Uterus (tissue), 2 donors: ENCODE measurements around the gene LEF1.

ENCODE experiments used
- POLR2A ChIP-seq, 2 donors: fragments of 450-650 bp; IDR thresholded peaks; one replicate each; pipeline ENCODE4 v1.6.1; 2016; ENCODE audit warnings: antibody characterized with exemption in 2 of 2, mild to moderate bottlenecking in 1 of 2, moderate library complexity in 1 of 2
- TF ChIP-seq, protein P1 (sequence below), 4 experiments: fragments of 200-600 bp in 2 of 4; fragments of 450-650 bp in 2 of 4; sonication (generic) in 2 of 4; IDR thresholded peaks; one replicate each; pipeline ENCODE4 v1.5.1; 2016 to 2019; ENCODE audit warnings: antibody characterized with exemption in 4 of 4, mild to moderate bottlenecking in 2 of 4, moderate library complexity in 1 of 4

DNA sequence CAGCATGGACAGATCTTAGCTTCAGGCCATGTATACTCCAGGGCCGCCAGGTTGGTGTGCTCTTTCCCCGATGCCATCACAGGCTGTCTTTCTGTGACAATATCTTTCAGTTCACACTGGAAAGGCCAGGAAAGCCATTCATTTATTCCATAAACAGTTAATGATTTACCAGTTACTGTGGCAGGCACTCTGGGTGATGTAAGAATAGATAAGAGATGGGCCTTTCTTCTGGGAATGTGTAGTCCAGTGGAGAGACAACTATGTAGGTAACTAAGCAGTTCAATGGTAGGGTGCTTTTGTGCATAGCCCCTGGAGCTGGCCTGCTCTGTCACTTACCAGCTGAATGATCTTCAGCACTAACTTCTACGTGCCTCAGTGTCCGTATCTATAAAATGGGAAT is 46.3 kb upstream of the LEF1 start:
- TF ChIP-seq, protein P1, sequence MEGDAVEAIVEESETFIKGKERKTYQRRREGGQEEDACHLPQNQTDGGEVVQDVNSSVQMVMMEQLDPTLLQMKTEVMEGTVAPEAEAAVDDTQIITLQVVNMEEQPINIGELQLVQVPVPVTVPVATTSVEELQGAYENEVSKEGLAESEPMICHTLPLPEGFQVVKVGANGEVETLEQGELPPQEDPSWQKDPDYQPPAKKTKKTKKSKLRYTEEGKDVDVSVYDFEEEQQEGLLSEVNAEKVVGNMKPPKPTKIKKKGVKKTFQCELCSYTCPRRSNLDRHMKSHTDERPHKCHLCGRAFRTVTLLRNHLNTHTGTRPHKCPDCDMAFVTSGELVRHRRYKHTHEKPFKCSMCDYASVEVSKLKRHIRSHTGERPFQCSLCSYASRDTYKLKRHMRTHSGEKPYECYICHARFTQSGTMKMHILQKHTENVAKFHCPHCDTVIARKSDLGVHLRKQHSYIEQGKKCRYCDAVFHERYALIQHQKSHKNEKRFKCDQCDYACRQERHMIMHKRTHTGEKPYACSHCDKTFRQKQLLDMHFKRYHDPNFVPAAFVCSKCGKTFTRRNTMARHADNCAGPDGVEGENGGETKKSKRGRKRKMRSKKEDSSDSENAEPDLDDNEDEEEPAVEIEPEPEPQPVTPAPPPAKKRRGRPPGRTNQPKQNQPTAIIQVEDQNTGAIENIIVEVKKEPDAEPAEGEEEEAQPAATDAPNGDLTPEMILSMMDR (IDR thresholded peaks at IDR 0.05): no peak
- no peak for TF ChIP-seq POLR2A (IDR thresholded peaks at IDR 0.05)
